Duodenal mucosa (tissue), 2 donors: ENCODE results near the gene UBE2V1.

ENCODE experiments used
- H3K27ac ChIP-seq: one replicate; pipeline ENCODE4 v1.7.0; 2013; ENCODE audit warnings: low read depth, low read length
- H3K27me3 ChIP-seq, 2 donors: one replicate each; pipeline ENCODE4 v1.7.0; 2013; ENCODE audit warnings: low read length in 2 of 2, control low read depth in 1 of 2; ENCODE audit not compliant: insufficient read depth in 2 of 2, control insufficient read depth in 1 of 2
- H3K36me3 ChIP-seq, 2 donors: one replicate each; pipeline ENCODE4 v1.7.0; 2013; ENCODE audit warnings: low read length in 2 of 2, control low read depth in 1 of 2; ENCODE audit not compliant: insufficient read depth in 2 of 2, control insufficient read depth in 1 of 2
- H3K4me1 ChIP-seq, 2 donors: one replicate each; pipeline ENCODE4 v1.7.0; 2013; ENCODE audit warnings: low read length in 2 of 2, control low read depth in 1 of 2; ENCODE audit not compliant: insufficient read depth in 2 of 2, control insufficient read depth in 1 of 2
- H3K4me3 ChIP-seq, 2 donors: one replicate each; pipeline ENCODE4 v1.7.0; 2013; ENCODE audit warnings: low read length in 2 of 2, low read depth in 1 of 2
- H3K9ac ChIP-seq, 2 donors: one replicate each; pipeline ENCODE4 v1.7.0; 2013; ENCODE audit warnings: low read length in 2 of 2, low read depth in 1 of 2
- H3K9me3 ChIP-seq, 2 donors: one replicate each; pipeline ENCODE4 v1.7.0; 2013; ENCODE audit warnings: low read length in 2 of 2, control low read depth in 1 of 2; ENCODE audit not compliant: control insufficient read depth in 1 of 2

Gene UBE2V1

DNA sequence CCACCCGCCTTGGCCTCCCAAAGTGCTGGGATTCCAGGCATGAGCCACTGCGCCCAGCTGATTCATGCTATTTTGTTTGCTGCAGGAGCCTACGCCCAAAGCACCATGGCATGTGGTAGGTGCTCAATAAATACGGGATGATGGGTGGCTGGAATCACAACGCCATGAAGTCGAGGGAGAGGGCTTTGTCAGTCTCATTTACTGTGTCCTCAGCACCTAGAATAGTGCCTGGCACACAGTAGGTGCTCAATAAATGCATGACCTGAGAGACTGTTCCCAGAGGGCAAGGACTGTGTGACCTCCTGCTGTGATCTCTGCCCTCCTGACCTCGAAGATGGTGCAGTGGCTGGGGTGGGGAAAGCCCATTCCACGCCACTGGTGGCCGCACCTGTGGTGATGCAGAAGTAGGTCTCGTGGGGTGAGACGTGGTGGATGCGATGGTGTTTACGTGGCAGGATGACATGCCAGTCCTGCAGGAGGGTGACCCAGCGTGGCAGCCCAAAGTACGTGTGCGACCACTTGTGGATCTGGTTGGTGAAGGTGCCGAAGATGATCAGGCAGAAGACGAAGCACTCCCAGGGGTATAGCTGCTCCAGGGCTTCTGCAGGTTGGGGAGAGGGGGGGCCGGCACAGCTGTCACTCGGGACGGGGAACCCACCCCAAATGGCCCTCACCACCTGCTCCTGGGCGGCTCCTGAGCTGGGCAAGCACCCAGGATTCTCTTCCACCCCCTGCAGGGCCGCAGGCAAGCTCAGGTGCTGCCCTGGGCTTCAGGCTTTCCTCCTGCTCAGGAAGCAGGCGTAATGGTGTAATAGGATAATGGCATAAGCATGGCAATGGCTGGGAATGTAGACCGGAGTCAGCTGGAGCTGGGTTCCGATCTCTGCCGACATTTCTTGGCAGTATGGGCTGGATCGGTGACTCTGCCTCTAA lies 14.9 kb upstream of the UBE2V1 start:
- H3K9ac ChIP-seq: no peak overlapping the region
- H3K27ac ChIP-seq: no peak overlapping the region
- no peak overlapping the region for H3K4me3 ChIP-seq
- peaks cover 18 to 25% of the 10 kb centered on the region in 2 donors for H3K4me1 ChIP-seq
- H3K36me3 ChIP-seq: peaks cover 45 to 75% of the 10 kb centered on the region in 2 donors
- H3K9me3 ChIP-seq: no peaks in the 10 kb centered on the region
- no peaks in the 10 kb centered on the region for H3K27me3 ChIP-seq

DNA sequence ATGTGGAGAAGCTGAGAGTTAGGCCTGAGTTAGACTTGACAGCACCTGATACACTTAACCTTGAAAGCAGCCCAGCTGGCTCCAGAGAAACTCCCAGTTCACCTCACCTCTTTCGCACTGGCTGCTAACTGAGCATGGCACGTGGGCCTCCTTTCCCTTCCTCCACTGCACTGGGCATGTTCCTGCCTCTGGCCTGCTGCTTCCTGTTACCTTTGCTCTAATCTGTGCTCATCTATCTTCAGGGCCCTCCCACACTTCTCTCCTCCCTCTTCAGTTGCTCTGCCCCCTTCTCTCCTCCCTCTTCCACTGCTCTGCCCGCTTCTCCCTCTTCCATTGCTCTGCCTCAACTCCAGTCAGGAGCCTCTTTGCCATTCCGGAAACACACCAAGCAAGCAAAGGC lies 13.7 kb upstream of the UBE2V1 start:
- no peak overlapping the region for H3K4me3 ChIP-seq
- no peak overlapping the region for H3K9ac ChIP-seq
- peaks cover 12 to 14% of the 10 kb centered on the region in 2 donors for H3K4me1 ChIP-seq
- H3K36me3 ChIP-seq: peaks cover 41 to 71% of the 10 kb centered on the region in 2 donors
- H3K9me3 ChIP-seq: no peaks in the 10 kb centered on the region
- H3K27ac ChIP-seq: peak overlapping the region; percentile 5
- H3K27me3 ChIP-seq: no peaks in the 10 kb centered on the region

DNA sequence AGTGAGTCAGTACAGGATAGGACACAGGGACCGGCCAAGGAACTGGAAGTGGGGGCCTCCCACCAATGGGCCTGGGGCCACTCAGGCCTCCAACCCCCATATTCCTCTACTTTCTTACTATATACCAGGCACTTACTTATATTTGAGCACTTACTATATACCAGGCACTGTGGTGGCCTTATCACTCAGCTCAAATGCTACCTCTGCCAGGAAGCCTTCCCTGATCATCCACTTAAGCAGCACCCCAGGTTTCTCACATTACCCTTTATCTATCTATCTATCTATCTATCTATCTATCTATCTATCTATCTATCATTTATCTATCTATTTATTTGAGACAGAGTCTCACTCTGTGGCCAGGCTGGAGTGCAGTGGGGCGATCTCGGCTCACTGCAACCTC lies 12.3 kb upstream of the UBE2V1 start:
- Histone ChIP-seq H3K36me3 (peaks cover 35 to 63% of the 10 kb centered on the region in 2 donors), H3K27me3 (no peaks in the 10 kb centered on the region), H3K27ac (no peak overlapping the region), H3K9me3 (no peaks in the 10 kb centered on the region), H3K4me1 (peaks cover 17% of the 10 kb centered on the region in 2 donors), H3K4me3 (no peak overlapping the region), H3K9ac (no peak overlapping the region)

DNA sequence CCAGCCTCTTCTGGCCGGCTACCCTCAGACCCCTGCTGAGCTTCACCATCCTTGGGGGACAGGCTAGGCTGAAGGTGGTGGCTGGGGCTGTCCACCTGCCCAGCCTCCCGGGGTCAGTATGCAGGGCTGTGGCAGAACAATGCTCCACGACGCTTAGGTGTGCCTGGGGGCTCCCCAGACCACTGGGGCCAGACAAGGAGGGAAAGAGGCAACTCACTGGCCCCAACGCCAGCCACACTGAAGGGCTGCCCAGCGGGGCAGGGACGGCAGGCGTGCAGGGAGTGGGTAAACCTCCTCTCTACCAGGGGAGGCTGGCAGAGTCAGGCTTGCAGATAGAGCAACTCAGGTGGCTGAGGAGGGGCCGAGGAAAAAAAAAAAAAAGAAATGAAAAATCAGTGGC lies 11.5 kb upstream of the UBE2V1 start:
- Histone ChIP-seq H3K27ac (no peak overlapping the region), H3K9me3 (no peaks in the 10 kb centered on the region), H3K36me3 (peaks cover 31 to 55% of the 10 kb centered on the region in 2 donors)

DNA sequence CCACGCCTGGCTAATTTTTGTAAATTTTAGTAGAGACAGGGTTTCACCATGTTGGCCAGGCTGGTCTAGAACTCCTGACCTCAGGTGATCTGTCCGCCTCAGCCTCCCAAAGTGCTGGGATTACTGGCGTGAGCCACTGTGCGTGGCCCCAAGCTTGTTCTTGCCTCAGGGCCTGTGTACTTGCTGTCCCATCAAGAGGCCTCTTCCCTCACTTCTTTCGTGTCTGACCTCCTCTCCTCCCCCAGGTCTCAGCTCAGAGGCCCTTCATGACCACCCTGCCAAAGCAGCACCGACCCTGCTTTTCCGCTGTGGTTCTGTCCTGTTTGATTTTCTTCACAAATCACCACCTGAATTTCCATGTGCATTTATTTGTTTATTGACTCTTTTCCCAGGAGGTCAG lies 10.5 kb upstream of the UBE2V1 start:
- H3K9me3 ChIP-seq: no peaks in the 10 kb centered on the region

More for the DNA sequence above, 11.5 kb upstream of the UBE2V1 start:
- Histone ChIP-seq H3K27me3 (no peaks in the 10 kb centered on the region), H3K4me3 (no peak overlapping the region), H3K9ac (no peak overlapping the region), H3K4me1 (peaks cover 17% of the 10 kb centered on the region in 2 donors)

DNA sequence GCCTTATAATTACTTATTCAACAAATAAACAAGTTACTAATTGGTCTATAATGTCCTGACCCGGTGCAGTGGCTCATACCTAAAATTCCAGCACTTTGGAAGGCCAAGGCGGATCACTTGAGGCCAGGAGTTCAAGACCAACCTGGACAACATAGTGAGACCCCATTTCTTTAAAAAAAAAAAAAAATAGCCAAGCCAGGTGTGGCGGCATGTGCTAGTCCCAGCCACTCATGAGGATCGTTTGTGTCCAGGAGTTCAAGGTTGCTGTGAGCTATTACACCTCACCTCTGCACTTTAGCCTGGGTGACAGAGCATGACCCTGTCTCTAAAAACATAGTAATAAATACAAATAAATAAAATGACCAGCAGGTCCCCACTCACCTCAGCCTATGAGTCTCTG lies 9.8 kb upstream of the UBE2V1 start:
- H3K36me3 ChIP-seq: peaks cover 15 to 38% of the 10 kb centered on the region in 2 donors
- H3K27ac ChIP-seq: no peak overlapping the region
- no peak overlapping the region for H3K4me3 ChIP-seq
- no peaks in the 10 kb centered on the region for H3K9me3 ChIP-seq
- H3K4me1 ChIP-seq: peaks cover 17% of the 10 kb centered on the region in 2 donors
- no peak overlapping the region for H3K9ac ChIP-seq
- no peaks in the 10 kb centered on the region for H3K27me3 ChIP-seq

More for the DNA sequence above, 10.5 kb upstream of the UBE2V1 start:
- Histone ChIP-seq H3K27ac (no peak overlapping the region), H3K4me1 (peaks cover 17% of the 10 kb centered on the region in 2 donors), H3K27me3 (no peaks in the 10 kb centered on the region), H3K4me3 (no peak overlapping the region), H3K9ac (no peak overlapping the region), H3K36me3 (peaks cover 22 to 44% of the 10 kb centered on the region in 2 donors)

DNA sequence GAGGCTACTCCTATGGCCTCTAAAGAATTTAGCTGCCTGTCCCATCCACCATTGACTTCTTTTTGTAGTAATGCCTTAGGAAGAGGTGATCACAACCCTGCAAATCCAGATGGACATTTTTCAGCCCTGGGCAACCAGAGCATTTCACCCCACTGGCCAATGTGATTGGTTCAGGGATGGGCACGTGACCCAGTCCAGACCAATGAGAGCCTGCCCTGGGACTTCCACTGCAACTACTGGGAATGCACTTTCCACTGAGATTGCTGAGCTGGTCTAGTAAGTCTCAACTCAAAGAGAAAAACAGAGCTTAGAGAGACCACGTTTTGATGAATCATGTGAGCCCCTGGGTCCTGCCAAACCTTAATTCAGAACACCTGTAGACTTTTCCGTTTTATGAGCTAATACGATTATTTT lies 8.9 kb upstream of the UBE2V1 start:
- peaks cover 13 to 33% of the 10 kb centered on the region in 2 donors for H3K36me3 ChIP-seq
- H3K4me1 ChIP-seq: peaks cover 14 to 15% of the 10 kb centered on the region in 2 donors
- H3K4me3 ChIP-seq: no peak overlapping the region
- H3K27me3 ChIP-seq: no peaks in the 10 kb centered on the region
- H3K27ac ChIP-seq: no peak overlapping the region
- H3K9ac ChIP-seq: no peak overlapping the region
- H3K9me3 ChIP-seq: no peaks in the 10 kb centered on the region

DNA sequence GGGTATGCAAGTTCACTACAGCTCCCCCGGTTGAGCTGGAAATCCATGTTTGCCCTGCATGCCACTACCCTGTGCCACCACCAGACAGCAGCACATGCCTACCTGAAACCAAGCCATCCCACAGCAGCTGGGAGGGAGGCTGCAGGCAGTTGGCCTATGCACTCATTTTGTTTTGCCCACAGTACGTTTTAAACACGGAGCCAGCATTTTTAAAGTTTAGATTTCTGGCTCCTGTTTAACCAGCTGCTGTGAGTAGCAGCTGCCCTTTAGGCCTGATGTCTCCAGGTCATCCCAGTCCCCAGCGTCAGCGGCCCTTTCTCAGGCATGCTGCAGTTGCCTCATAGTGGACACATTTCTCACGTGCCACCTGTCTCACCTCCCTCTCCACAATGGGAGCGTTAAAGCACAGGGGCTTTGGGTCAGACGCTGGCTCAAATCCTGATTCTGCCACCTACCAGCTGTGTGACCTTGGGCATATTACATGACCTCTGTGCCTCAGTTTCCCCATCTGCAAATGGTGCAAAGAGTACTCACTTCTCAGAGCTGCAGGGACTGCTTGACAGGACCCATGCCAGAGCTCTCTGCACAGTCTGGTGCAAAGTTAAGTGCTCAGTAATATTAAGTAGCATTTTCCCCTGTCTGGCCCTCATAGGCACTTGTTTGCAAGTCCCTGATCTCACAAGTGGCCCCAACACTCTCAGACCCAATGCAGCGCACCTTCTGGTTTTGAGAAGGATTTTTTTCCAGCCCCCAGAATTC lies 8.2 kb upstream of the UBE2V1 start:
- Histone ChIP-seq H3K36me3 (peaks cover 10 to 27% of the 10 kb centered on the region in 2 donors), H3K4me1 (peaks cover 10 to 12% of the 10 kb centered on the region in 2 donors), H3K27ac (no peak overlapping the region), H3K4me3 (no peak overlapping the region), H3K9me3 (no peaks in the 10 kb centered on the region), H3K27me3 (no peaks in the 10 kb centered on the region), H3K9ac (peak overlapping the region in 1 of 2 donors; percentile 21)

DNA sequence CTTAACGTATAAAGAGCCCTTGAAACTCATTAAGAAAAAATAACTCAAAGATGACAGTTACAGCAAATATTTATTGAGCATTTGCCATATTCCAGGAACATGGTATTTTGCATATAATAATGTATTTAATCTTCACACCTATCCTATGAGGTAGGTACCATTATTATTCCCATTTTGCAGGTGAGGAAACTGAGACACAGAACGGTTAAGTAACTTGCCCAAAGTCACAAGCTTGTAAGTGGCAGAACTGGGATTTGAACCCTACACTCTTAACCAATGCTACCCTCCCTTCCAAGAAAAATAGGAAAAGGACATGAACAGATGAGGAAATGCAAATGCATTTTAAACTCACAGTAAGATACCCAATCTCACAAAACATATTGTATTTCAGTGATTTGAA lies 5.3 kb upstream of the UBE2V1 start:
- H3K9ac ChIP-seq: no peak overlapping the region
- H3K4me3 ChIP-seq: no peak overlapping the region
- H3K36me3 ChIP-seq: no peaks in the 10 kb centered on the region
- H3K4me1 ChIP-seq: peaks cover 27 to 28% of the 10 kb centered on the region in 2 donors
- H3K27ac ChIP-seq: no peak overlapping the region
- no peaks in the 10 kb centered on the region for H3K9me3 ChIP-seq
- no peaks in the 10 kb centered on the region for H3K27me3 ChIP-seq
